HepG2 (cell line): ENCODE data around the gene PIEZO1.
A peak's percentile ranks its signal among the peaks of the same experiment; 100 is the strongest.

Experiments used
- ATAD3A ChIP-seq: sonication (generic); formaldehyde crosslinking; IDR thresholded peaks from 2 replicates; pipeline ENCODE4 v1.4.0; 2020; ENCODE audit warnings: missing genetic modification reagents
- CTCF ChIP-seq: sonication (generic); formaldehyde crosslinking; IDR thresholded peaks from 2 replicates; pipeline ENCODE4 v1.5.0; 2020; ENCODE audit warnings: mild to moderate bottlenecking, missing genetic modification reagents, moderate library complexity
- DNMT3B ChIP-seq: conservative IDR thresholded peaks from 2 replicates; pipeline ENCODE4 v1.6.1; 2016; ENCODE audit warnings: missing biosample characterization, control low read depth
- GLI4 ChIP-seq: sonication (generic); formaldehyde crosslinking; IDR thresholded peaks from 2 replicates; pipeline ENCODE4 v1.5.1; 2020; ENCODE audit warnings: missing genetic modification reagents, mild to moderate bottlenecking, moderate library complexity, borderline replicate concordance
- HDAC2 ChIP-seq: sonication (generic); formaldehyde crosslinking; IDR thresholded peaks from 2 replicates; pipeline ENCODE4 v1.4.0; 2020; ENCODE audit warnings: missing genetic modification reagents
- NFYB ChIP-seq: sonication (generic); formaldehyde crosslinking; IDR thresholded peaks from 2 replicates; pipeline ENCODE4 v1.4.0; 2020; ENCODE audit warnings: missing genetic modification reagents
- NR2F6 ChIP-seq, 2 experiments: IDR thresholded peaks; 2 replicates each; pipeline ENCODE4 v1.6.1; 2016; ENCODE audit warnings: antibody characterized with exemption in 1 of 2, mild to moderate bottlenecking in 1 of 2
- PRMT3 ChIP-seq: sonication (generic); formaldehyde crosslinking; IDR thresholded peaks from 2 replicates; pipeline ENCODE4 v1.8.1; 2022; ENCODE audit warnings: low read depth, mild to moderate bottlenecking, moderate library complexity, missing genetic modification reagents, borderline replicate concordance
- RNF2 ChIP-seq: fragments of 450-650 bp; conservative IDR thresholded peaks from 2 replicates; pipeline ENCODE4 v1.6.1; 2016; ENCODE audit warnings: low read depth
- UBTF ChIP-seq: sonication (generic); formaldehyde crosslinking; IDR thresholded peaks from 2 replicates; pipeline ENCODE4 v1.4.0; 2020; ENCODE audit warnings: mild to moderate bottlenecking, missing genetic modification reagents
- ZNF609 ChIP-seq: sonication (generic); formaldehyde crosslinking; IDR thresholded peaks from 2 replicates; pipeline ENCODE4 v1.4.0; 2020; ENCODE audit warnings: mild to moderate bottlenecking, missing genetic modification reagents, borderline replicate concordance
- ZNF83 ChIP-seq: sonication (generic); formaldehyde crosslinking; IDR thresholded peaks from 2 replicates; pipeline ENCODE4 v1.4.0; 2020; ENCODE audit warnings: missing genetic modification reagents, mild to moderate bottlenecking, borderline replicate concordance
- ZNF891 ChIP-seq: sonication (generic); formaldehyde crosslinking; IDR thresholded peaks from 2 replicates; pipeline ENCODE4 v1.5.0; 2020; ENCODE audit warnings: mild to moderate bottlenecking, missing genetic modification reagents
- TF ChIP-seq, protein P1 (sequence below): sonication (generic); formaldehyde crosslinking; IDR thresholded peaks from 2 replicates; pipeline ENCODE4 v1.9.0; 2021; ENCODE audit warnings: missing genetic modification reagents, mild to moderate bottlenecking, borderline replicate concordance

DNA sequence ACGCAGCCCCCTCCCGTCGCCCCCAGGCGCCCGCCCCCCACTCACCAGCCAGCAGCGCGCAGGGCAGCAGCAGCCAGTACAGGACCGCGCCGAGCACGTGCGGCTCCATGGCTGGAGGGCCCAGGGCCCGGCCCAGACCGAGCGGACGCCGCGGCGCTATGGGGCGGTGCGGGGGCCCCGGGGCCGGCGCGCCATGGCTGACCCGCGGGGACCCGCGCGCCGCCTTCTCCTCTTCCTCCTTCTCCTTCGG lies 239 bp downstream of the PIEZO1 start:
- TF ChIP-seq ZNF83 (CRISPR knock-in tag) (no peak), ZNF609 (CRISPR knock-in tag) (no peak), CTCF (no peak), HDAC2 (CRISPR knock-in tag) (no peak), ATAD3A (CRISPR knock-in tag) (no peak), DNMT3B (CRISPR knock-in tag) (no peak), PRMT3 (CRISPR knock-in tag) (no peak), NFYB (no peak), RNF2 (0 out of 2 replicates have a peak, but pooled peaks have one; percentile 12), ZNF891 (CRISPR knock-in tag) (no peak), GLI4 (no peak), NR2F6 (IDR thresholded peaks at IDR 0.05) (no peak), NR2F6 (CRISPR knock-in tag; IDR thresholded peaks at IDR 0.05) (no peak), UBTF (CRISPR knock-in tag) (no peak)
- TF ChIP-seq, protein P1, sequence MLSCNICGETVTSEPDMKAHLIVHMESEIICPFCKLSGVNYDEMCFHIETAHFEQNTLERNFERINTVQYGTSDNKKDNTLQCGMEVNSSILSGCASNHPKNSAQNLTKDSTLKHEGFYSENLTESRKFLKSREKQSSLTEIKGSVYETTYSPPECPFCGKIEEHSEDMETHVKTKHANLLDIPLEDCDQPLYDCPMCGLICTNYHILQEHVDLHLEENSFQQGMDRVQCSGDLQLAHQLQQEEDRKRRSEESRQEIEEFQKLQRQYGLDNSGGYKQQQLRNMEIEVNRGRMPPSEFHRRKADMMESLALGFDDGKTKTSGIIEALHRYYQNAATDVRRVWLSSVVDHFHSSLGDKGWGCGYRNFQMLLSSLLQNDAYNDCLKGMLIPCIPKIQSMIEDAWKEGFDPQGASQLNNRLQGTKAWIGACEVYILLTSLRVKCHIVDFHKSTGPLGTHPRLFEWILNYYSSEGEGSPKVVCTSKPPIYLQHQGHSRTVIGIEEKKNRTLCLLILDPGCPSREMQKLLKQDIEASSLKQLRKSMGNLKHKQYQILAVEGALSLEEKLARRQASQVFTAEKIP (CRISPR knock-in tag): no peak
